Esophagus squamous epithelium (tissue), 5 donors: ENCODE data around the gene MRGPRD. TPM values are rescaled to one million over a fixed set of nuclear protein-coding genes. Genes with fewer than 3 reads are reported as not detected.

Experiments
- DNase-seq: peaks from one replicate; lab custom pipeline; 2025; lab: John Stamatoyannopoulos, UW
- H3K27ac ChIP-seq, 4 donors: fragments of 200-600 bp; sonication (generic); one replicate each; pipeline ENCODE4 v1.5.1; 2016 to 2019; ENCODE audit warnings: mild to moderate bottlenecking in 1 of 4
- H3K27me3 ChIP-seq, 4 donors: fragments of 200-600 bp; sonication (generic); 1 replicate in 3 of 4; 2 replicates in 1 of 4; pipeline versions ENCODE4 v1.5.1 to v1.6.0; 2017 to 2021; ENCODE audit warnings: antibody characterized with exemption in 1 of 4
- H3K36me3 ChIP-seq, 3 donors: fragments of 200-600 bp; sonication (generic); one replicate each; pipeline ENCODE4 v1.5.1; 2016 to 2019
- H3K4me1 ChIP-seq, 3 donors: fragments of 200-600 bp; sonication (generic); one replicate each; pipeline ENCODE4 v1.5.1; 2017 to 2019
- H3K4me3 ChIP-seq, 4 donors: fragments of 200-600 bp; sonication (generic); 1 replicate in 3 of 4; 2 replicates in 1 of 4; pipeline ENCODE4 v1.5.1; 2016 to 2019; ENCODE audit warnings: mild to moderate bottlenecking in 2 of 4, moderate library complexity in 1 of 4
- H3K9me3 ChIP-seq, 3 donors: fragments of 200-600 bp; sonication (generic); one replicate each; pipeline ENCODE4 v1.5.1; 2016 to 2019
- CTCF ChIP-seq, 6 experiments: fragments of 450-650 bp in 4 of 6; fragments of 200-600 bp in 2 of 6; sonication (generic) in 2 of 6; IDR thresholded peaks; one replicate each; pipeline ENCODE4 v1.5.1; 2016 to 2019; ENCODE audit warnings: antibody characterized with exemption in 6 of 6, mild to moderate bottlenecking in 4 of 6, moderate library complexity in 4 of 6
- POLR2A ChIP-seq, 4 donors: fragments of 450-650 bp; IDR thresholded peaks; one replicate each; pipeline ENCODE4 v1.6.1; 2017; ENCODE audit warnings: antibody characterized with exemption in 4 of 4, mild to moderate bottlenecking in 4 of 4, moderate library complexity in 3 of 4
- WGBS, 2 donors: methylation state at CpG; one replicate each; pipeline ENCODE4 v1.1.5; 2018; 5-methylcytosine and 5-hydroxymethylcytosine counted together
- intact Hi-C: fragments of 100-400 bp; cut with DNase I; formaldehyde crosslinking; loops from one replicate; pipeline ENCODE4 v1.15.0; 2022
- total RNA-seq, 4 donors: library from RNA; depleted of rRNA; stranded (reverse); fragments of >200 nt; gene quantifications; one replicate each; pipeline ENCODE4 v1.1.0, GENCODE V29; 2016
- donor health status: DM: yes; HTN: yes; CAD: no.

MRGPRD gene
- total RNA-seq, 4 donors from 2014 or later: not detected

- Histone ChIP-seq H3K4me1 (peaks cover 0 to 6% (median 4%) of the 10 kb centered on the region in 3 donors), H3K27ac (no peak overlapping the region), H3K27me3 (peaks cover 0 to 6% (median 0%) of the 10 kb centered on the region in 4 donors), H3K36me3 (no peaks in the 10 kb centered on the region), H3K9me3 (no peaks in the 10 kb centered on the region), H3K4me3 (no peak overlapping the region)
- WGBS, 2 donors: 73 to 94% methylated on average over 2 of the region's 2 CpGs
- TF ChIP-seq CTCF (IDR thresholded peaks at IDR 0.05): no peak
- DNase-seq: no peak
- intact Hi-C loops: no loop called here
Observed at GRCh38 chr11:68982134-68982533, 1.3 kb upstream of the MRGPRD start.

DNA sequence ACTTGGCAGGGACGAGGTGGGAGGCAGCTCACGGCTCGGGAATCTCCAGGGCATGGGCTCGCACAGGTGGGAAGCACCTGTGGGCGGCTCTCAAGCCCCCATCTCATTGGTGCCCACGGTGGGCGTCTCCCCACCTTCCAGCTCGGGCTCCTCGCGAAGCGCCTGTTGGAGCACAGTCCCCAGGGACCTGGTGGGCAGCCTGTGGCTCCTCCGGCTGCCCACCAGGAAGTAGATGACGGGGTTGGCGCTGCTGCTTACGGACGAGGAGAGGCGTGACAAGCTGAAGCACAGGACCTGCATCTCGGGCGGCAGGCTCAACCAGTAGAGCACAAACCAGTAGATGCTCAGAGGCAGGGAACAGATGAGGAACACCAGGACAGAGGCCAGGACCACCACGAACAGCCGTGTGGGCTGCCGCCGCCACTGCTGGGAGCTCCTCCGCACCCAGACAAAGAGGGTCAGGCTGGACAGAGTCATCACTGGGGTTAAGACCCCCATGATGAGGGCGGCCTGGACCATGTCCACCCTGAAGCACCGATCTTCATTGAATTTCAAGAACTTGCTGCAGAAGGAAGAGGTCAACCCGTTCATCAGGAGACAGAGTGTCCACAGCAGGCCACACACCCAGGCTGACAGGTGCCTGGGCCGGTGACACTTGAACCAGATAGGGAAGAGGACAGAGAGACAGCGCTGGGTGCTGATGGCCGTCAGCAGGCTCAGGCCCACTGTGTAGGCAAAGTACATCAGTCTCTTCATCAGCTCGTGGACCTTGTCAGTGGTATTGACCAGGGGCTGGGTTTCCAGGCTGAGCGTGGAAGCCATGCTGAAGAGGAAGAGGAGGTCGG lies 633 bp downstream of the MRGPRD start:
- 82 to 83% methylated on average over 10 to 15 of the region's 33 CpGs for WGBS, 2 donors
- no peak for TF ChIP-seq CTCF (IDR thresholded peaks at IDR 0.05)

GRCh38 chr11:68978931-68979594 lies 1.7 kb downstream of the MRGPRD start:
- Histone ChIP-seq H3K4me1 (peaks cover 0 to 6% (median 4%) of the 10 kb centered on the region in 3 donors), H3K27ac (no peak overlapping the region), H3K36me3 (no peaks in the 10 kb centered on the region), H3K9me3 (no peaks in the 10 kb centered on the region), H3K4me3 (no peak overlapping the region), H3K27me3 (peaks cover 0 to 6% (median 0%) of the 10 kb centered on the region in 4 donors)
- intact Hi-C loops: no loop called here
- 31 to 64% methylated on average over 2 to 11 of the region's 15 CpGs for WGBS, 2 donors
- no peak for TF ChIP-seq CTCF (IDR thresholded peaks at IDR 0.05)
- TF ChIP-seq POLR2A (IDR thresholded peaks at IDR 0.05): no peak
- DNase-seq: no peak

More for the DNA sequence above, 633 bp downstream of the MRGPRD start:
- DNase-seq: no peak
- Histone ChIP-seq H3K27ac (no peak overlapping the region), H3K27me3 (peaks cover 0 to 6% (median 0%) of the 10 kb centered on the region in 4 donors), H3K36me3 (no peaks in the 10 kb centered on the region), H3K9me3 (no peaks in the 10 kb centered on the region), H3K4me3 (no peak overlapping the region), H3K4me1 (peaks cover 0 to 6% (median 4%) of the 10 kb centered on the region in 3 donors)
- intact Hi-C loops: no loop called here

DNA sequence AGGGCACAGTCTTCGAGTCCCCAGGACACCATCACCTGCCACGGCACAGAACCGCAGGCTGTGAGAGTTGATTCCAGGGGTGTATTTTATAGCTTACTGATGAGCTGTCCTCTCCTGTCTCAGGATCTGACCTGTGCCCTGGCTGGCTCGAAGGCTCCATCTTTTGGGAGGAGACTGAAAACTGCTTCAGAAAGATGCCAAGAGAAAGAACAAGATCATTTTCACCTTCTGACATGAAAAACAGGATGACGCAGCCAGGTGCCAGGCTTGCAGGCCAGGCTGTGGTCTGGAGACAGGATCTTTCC lies 2.2 kb downstream of the MRGPRD start:
- H3K27me3 ChIP-seq: peaks cover 0 to 6% (median 0%) of the 10 kb centered on the region in 4 donors
- intact Hi-C loops: no loop called here
- WGBS, 2 donors: 57 to 71% methylated on average over 2 to 5 of the region's 5 CpGs
- no peak overlapping the region for H3K27ac ChIP-seq
- TF ChIP-seq POLR2A (IDR thresholded peaks at IDR 0.05): no peak
- no peak for TF ChIP-seq CTCF (IDR thresholded peaks at IDR 0.05)
- H3K9me3 ChIP-seq: no peaks in the 10 kb centered on the region
- H3K4me3 ChIP-seq: no peak overlapping the region
- H3K36me3 ChIP-seq: no peaks in the 10 kb centered on the region
- peaks cover 0 to 6% (median 4%) of the 10 kb centered on the region in 3 donors for H3K4me1 ChIP-seq
- DNase-seq: no peak
